Omental fat pad (tissue), 4 donors: ENCODE results near the gene MEA1. TPM values are rescaled to one million over a fixed set of nuclear protein-coding genes. Genes with fewer than 3 reads are reported as not detected.
"Not testable (repeated sequence)": the region's sequence is repeated elsewhere in the genome, so short reads cannot be mapped to it uniquely, and the experiment has no call there.

Source experiments
- ATAC-seq: fragments of 150-250 bp; one replicate; pipeline ENCODE4 v1.9.1; 2016; ENCODE audit warnings: mild to moderate bottlenecking, moderate library complexity; ENCODE audit not compliant: low FRiP score
- DNase-seq: peaks from one replicate; pipeline ENCODE4 v3.0.0-alpha.2; 2019; ENCODE audit warnings: low spot score
- CTCF ChIP-seq, 3 donors: fragments of 450-650 bp; IDR thresholded peaks; one replicate each; pipeline ENCODE4 v1.5.1; 2016 to 2017; ENCODE audit warnings: antibody characterized with exemption in 3 of 3, mild to moderate bottlenecking in 3 of 3, moderate library complexity in 2 of 3
- total RNA-seq, 4 donors: library from RNA; depleted of rRNA; stranded (reverse); fragments of >200 nt; gene quantifications; one replicate each; pipeline ENCODE4 v1.1.0, GENCODE V29; 2016

Gene MEA1
- total RNA-seq, 4 donors from 2014 or later = 39.6 to 67.8 (median 45.5) TPM

GRCh38 chr6:43011207-43011606, 2.5 kb downstream of the MEA1 start:
- ATAC-seq (no peak), DNase-seq (no peak)
- no peak for TF ChIP-seq CTCF (IDR thresholded peaks at IDR 0.05)

- DNase-seq (no peak), ATAC-seq (no peak)
- TF ChIP-seq CTCF (IDR thresholded peaks at IDR 0.05) = no peak
Observed at GRCh38 chr6:43009124-43009523, 4.6 kb downstream of the MEA1 start.

GRCh38 chr6:43007126-43007525, 6.6 kb downstream of the MEA1 start:
- DNase-seq (no peak), ATAC-seq (no peak)
- TF ChIP-seq CTCF (IDR thresholded peaks at IDR 0.05) = no peak

GRCh38 chr6:43006251-43006650, 7.5 kb downstream of the MEA1 start:
- no peak for TF ChIP-seq CTCF (IDR thresholded peaks at IDR 0.05)
- DNase-seq (no peak), ATAC-seq (no peak)

GRCh38 chr6:43005844-43006243, 7.9 kb downstream of the MEA1 start:
- ATAC-seq = no peak
- TF ChIP-seq CTCF (IDR thresholded peaks at IDR 0.05) = no peak

GRCh38 chr6:43001843-43002242, 11.9 kb downstream of the MEA1 start:
- DNase-seq (no peak), ATAC-seq (no peak)
- TF ChIP-seq CTCF (IDR thresholded peaks at IDR 0.05) = no peak

More at GRCh38 chr6:43005844-43006243, 7.9 kb downstream of the MEA1 start:
- DNase-seq = no peak

GRCh38 chr6:42998205-42998604, 15.5 kb downstream of the MEA1 start:
- not testable (repeated sequence) for DNase-seq, ATAC-seq

- ATAC-seq = no peak
- TF ChIP-seq CTCF (IDR thresholded peaks at IDR 0.05) = no peak
- no peak for DNase-seq
Observed at GRCh38 chr6:42996513-42996912, 17.2 kb downstream of the MEA1 start.
